HG02870 (cell line): ENCODE results near the gene VTI1A.
"Not testable (repeated sequence)": the region's sequence is repeated elsewhere in the genome, so short reads cannot be mapped to it uniquely, and the experiment has no call there.

Experiments
- ATAC-seq: cut with Tn5 transposase; IDR thresholded peaks from one replicate; pipeline ENCODE4 v1.9.1; 2021; ENCODE audit warnings: mild to moderate bottlenecking, moderate library complexity; ENCODE audit not compliant: unreplicated experiment

VTI1A gene

DNA sequence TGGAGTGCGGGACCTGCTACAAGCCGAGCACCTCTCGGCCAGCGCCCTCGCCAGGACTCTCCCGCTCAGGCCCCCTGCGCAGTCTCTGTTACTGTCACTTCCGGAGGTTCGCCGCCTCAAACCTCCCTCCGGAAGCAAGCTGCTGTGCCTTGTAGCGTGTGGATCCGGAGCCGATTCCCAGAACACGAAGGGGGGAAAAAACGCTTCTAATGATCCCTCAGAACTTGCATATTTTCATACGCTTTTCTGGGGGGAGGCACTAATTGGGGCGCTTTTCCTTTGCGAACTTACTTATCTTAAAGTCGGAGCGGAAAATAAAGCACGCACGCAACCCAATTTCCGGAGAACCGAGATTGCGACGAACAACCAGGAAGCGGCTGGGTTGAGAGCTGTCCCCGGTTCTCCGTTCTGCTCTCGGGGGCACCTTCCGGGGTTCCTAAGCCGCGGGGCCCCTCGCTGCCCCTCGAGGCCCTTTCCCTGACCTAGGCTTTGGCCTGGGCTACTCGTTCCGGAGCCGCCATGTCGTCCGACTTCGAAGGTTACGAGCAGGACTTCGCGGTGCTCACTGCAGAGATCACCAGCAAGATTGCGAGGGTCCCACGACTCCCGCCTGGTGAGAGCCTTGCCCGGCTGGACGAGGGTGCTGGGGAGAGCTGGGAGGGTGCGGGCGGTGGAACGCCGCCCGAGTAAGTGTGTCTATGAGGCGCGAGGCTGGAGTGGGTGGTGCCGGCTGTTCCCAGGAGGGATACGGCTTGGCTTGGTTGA, at the start of gene VTI1A, which contains the start of gene ZDHHC6:
Gene VTI1A (plus strand): TSS at position 361 of the 765 bp plus-strand sequence. CDS start 159 bp downstream, at position 520.
Gene ZDHHC6 (minus strand): TSS at position 60 of the 765 bp plus-strand sequence. CDS start 1,478 bp downstream, outside the sequence.
- ATAC-seq = peak; percentile 88

- ATAC-seq = no peak
Measured at GRCh38 chr10:112397592-112397991, 49.4 kb upstream of the VTI1A start.

GRCh38 chr10:112402917-112403316, 44.1 kb upstream of the VTI1A start:
- no peak for ATAC-seq

GRCh38 chr10:112404617-112405016, 42.4 kb upstream of the VTI1A start:
- ATAC-seq = no peak

GRCh38 chr10:112406806-112407205, 40.2 kb upstream of the VTI1A start:
- ATAC-seq = not testable (repeated sequence)

DNA sequence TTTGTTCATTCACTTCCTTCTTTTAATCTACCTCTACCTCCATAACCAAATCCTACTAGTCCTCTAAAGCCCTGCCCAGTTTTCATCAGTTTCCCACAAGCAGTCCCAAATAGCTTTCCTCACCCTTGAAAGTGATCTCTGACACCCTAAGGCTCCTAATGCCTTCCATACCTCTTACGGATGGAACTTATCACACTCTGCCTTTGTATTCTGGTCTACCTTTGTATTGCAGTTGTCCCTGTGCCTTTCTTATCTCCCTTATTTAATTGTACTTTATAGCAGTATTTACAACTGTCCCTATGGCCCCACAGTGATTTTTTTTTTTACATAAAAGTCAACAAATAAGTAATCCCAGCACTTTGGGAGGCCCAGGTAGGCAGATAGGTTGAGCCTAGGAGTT, 39.3 kb upstream of the VTI1A start:
- no peak for ATAC-seq

DNA sequence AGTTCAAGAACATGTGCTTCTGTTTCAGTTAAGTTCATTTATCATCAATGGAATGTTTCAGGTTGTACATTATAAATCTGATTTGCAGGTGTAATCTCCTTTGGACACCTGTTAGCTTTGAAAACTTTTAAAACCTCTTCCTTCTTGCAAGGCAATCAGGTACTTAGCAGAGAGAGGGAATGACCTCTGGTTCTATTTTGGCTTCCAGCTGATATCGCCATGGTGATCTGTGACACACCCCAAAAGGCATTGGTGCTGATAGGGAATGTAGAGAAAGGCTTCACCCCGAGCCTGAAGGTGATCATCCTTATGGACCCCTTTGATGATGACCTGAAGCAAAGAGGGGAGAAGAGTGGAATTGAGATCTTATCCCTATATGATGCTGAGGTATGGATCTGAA, 37.7 kb upstream of the VTI1A start:
- ATAC-seq = no peak

- no peak for ATAC-seq
Measured at GRCh38 chr10:112409755-112410154, 37.3 kb upstream of the VTI1A start.

DNA sequence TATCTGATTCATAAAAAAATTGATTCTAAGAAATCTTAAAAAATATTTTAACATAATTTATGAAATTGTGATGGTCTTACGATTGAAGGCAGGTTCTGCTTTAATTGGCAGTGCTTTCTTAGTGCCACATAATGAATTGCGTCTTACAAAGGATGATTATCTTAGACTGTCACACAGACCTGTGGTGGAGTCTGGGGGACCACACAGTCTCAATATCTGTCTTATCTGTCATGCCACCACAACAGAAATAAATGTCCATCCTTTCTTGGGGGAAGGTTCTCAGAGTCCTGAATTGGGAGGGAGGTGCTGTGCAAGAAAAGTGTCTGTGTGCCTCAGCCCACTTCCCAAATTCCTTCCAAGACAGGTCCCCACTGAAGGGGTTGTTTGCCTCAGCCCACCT, 34.3 kb upstream of the VTI1A start:
- no peak for ATAC-seq

DNA sequence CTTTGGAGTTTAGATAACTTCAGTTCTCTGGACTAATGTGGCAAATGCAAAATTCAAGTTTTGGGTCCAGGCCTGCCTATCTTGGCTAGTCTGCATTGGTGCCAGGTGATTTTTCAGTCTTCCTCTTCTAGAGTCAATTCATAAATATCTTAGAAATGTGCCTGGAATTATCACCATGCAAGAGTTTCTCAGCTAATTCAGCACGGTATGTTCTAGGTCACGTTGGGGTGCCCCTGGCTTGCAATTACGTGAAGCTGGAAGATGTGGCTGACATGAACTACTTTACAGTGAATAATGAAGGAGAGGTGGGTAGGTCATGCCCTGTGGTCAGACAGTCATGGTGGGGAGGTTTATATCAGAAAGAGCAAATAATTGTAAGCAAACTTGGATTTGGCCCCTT, 25.3 kb upstream of the VTI1A start:
- ATAC-seq = no peak

GRCh38 chr10:112424651-112425050, 22.4 kb upstream of the VTI1A start:
- no peak for ATAC-seq

GRCh38 chr10:112426111-112426510, 20.9 kb upstream of the VTI1A start:
- ATAC-seq = no peak

- no peak for ATAC-seq
Measured at GRCh38 chr10:112429147-112429546, 17.9 kb upstream of the VTI1A start.

GRCh38 chr10:112429654-112430230, 17.3 kb upstream of the VTI1A start:
- ATAC-seq = no peak

- no peak for ATAC-seq
Measured at GRCh38 chr10:112433136-112433535, 13.9 kb upstream of the VTI1A start.

- ATAC-seq = no peak
Measured at GRCh38 chr10:112434988-112435619, 11.9 kb upstream of the VTI1A start.

DNA sequence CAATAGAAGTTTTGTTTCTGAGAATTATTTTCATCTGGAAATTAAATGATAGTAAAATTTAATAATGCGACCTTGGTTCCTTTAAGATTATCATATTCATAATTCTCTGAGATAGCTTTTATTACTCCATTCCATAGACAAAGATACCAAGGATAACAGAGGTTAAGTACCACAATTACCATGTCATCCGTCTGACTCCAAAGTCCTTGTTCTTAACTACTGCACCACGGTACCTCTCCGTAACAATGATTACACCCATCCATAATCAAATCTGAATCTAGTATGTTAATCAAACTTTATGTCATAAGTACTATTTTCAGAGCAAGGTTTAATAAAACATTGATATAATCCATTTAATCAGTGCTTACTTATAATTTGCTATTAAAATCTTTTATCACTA, 8.7 kb upstream of the VTI1A start:
- ATAC-seq = no peak

- ATAC-seq = no peak
Measured at GRCh38 chr10:112441520-112441919, 5.5 kb upstream of the VTI1A start.

GRCh38 chr10:112442063-112442462, 5.0 kb upstream of the VTI1A start:
- ATAC-seq = no peak

DNA sequence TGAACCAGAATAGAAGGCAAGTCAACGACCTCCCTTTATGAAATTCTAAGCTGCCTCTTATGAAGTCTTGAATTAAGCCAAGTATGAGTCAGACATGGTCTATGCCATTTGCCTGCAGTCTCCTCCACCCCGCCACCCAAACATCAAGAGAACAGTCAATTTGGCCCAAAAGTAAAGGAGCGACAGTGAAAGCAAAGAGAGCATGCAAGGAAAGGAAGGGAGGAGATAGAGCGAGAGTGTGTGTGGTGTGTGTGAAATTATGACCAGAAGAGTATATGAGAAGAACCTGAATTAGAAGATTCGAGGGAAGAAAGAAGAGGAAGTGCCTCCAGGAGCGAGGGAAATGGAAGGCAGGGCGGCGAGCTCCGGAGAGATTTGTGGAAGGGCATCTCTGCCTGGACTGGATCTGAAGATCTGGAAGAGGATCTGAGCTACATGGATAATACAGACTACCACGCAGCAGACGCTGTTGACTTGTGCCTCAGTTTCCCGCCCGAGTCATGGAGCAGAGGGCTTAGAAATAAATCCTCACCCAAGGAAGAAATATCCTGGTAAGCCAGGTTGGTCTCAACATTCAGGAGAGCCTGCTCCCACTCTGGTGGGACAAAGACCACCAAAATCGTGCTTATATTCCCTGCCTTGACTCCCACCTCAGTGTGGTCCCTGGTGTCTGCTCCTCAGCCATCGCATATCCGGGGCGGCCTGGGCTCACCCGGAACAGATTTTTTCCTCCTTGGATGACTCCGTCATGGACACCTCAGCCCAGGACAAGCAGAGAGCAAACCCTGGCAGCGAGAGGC, 760 bp upstream of the VTI1A start:
- peak; percentile 33 for ATAC-seq

- no peak for ATAC-seq
Measured at GRCh38 chr10:112447620-112447928, 559 bp downstream of the VTI1A start.
